Measurements from ENCODE around the gene ZBTB7C.

Gene ZBTB7C

GRCh38 chr18:48091869-48092497 lies 317.2 kb downstream of the ZBTB7C start:
- DNase-seq (ENCODE audit: low read depth, low spot score): no peak

DNA sequence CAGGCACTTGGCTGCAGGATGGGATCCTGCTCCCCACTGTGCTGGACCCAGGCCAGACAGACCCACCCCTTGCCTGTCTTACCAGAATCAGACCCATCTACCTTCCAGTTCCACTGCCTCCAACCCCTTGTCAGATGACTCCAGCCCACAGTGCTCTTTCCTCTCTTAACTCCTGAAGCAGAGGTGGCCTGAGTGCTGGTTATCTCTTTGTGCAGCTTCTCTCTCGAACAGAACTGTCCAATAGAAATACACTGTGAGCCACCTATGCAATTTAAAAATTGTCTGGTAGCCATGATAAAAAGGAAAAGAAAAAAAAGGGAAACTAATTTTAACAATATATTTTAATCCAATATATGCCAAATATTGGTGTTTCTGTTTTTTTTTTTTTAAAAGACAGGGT lies 318.5 kb downstream of the ZBTB7C start:
- DNase-seq (ENCODE audit: low read depth, low spot score): no peak

GRCh38 chr18:48090021-48090420 lies 319.2 kb downstream of the ZBTB7C start:
- DNase-seq (ENCODE audit: low read depth, low spot score): no peak

GRCh38 chr18:48085781-48086487 lies 323.2 kb downstream of the ZBTB7C start:
- no peak for DNase-seq (ENCODE audit: low read depth, low spot score)

DNA sequence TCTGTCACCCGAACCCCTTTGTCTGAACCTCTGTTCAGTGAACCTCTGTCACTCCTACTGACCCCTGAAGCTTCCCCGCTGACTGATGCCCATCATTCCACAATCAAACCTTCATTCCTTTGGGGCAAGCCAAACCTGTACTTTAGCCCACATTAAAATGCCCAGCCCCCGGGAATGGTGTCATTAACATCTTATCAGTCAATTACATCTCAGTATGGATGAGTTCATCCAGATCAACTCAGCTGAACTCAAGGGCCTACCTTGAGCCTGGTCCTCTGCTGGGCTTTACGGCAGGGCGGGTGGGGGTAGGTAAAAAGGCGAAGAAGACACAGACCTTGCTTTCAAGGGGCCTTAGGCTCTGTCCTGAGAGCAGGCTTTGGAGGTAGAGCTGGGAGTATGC lies 324.3 kb downstream of the ZBTB7C start:
- DNase-seq (ENCODE audit: low read depth, low spot score): no peak

GRCh38 chr18:48084041-48084757 lies 325.0 kb downstream of the ZBTB7C start:
- no peak for DNase-seq (ENCODE audit: low read depth, low spot score)

GRCh38 chr18:48080546-48080945 lies 328.6 kb downstream of the ZBTB7C start:
- no peak for DNase-seq (ENCODE audit: low read depth, low spot score)

GRCh38 chr18:48079885-48080284 lies 329.3 kb downstream of the ZBTB7C start:
- no peak for DNase-seq (ENCODE audit: low read depth, low spot score)

- DNase-seq (ENCODE audit: low read depth, low spot score): no peak
Measured at GRCh38 chr18:48078448-48078847, 330.7 kb downstream of the ZBTB7C start.

GRCh38 chr18:48077291-48077690 lies 331.9 kb downstream of the ZBTB7C start:
- no peak for DNase-seq (ENCODE audit: low read depth, low spot score)

DNA sequence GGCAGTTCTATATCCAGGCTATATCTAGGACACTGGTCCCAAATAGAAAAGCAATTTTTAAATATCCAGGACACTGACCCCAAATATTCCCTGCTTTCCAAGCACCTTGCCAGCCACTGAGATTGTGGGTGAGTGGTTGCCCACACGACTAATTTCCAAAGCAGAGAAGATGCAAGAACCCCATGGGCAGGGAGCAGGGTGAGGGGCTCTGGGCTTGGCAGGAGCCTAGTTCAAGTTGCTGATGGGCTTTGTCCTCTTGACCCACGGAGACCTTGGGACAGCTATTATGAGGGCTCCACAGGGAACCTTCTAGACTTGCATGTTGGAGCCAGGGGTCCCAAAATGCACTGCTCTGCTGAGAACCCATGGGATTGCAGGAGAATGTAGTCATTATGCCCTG lies 332.7 kb downstream of the ZBTB7C start:
- no peak for DNase-seq (ENCODE audit: low read depth, low spot score)

DNA sequence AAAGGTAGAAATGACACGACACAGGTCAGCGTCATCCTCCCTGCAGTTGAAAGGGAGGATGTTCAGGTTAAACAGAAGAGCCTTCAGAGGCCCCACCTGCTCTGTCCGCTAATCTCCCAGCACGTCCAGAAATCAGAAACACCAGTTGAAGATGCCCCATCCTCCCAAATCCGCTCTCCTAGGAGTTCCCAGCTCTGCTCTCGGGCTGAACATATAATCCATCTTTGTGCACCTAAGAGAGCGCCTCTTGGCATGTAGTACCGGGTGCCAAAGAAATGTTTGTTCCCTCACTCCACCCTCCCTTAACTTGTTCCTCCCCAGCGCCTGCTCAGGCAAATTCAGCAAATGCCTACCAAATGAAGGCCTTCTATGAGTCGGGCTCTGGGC lies 333.5 kb downstream of the ZBTB7C start:
- DNase-seq (ENCODE audit: low read depth, low spot score): no peak

DNA sequence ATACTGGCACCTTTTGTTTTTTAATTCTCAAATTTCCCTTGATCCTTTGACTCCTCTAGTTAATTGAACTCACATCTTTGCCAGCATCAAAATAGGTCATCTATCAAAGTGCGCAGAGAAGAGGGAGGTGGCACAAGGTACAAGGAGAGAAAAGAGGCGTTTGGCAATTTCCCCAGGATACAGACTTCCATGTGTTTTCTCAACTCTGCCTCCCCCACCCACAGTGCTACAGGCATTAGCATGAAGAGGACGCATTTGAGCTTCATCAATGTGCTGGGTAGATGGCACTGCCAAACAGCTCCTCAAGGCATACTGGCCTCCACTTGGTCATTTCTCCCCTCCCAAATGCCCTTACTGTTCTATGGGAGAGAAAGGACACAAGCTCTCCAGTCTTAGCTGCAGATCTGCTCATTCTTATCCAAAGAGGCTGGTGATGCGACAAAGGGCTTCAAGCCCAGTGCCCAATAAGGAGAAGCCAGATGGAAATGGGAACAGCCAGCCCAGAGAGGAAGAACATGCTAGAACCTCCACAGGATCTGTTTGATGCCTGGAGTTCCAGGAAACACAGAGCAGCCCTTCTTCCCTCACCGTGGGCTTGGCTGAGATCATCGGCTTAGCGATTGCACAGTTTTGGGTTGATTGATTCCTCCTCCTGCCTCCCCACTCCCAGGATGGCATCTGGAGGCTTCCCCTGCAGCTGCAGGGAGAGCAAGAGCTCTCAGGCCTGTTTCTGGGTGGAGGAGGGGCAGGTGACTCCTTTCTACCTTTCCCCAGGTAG lies 334.1 kb downstream of the ZBTB7C start:
- DNase-seq (ENCODE audit: low read depth, low spot score): no peak

DNA sequence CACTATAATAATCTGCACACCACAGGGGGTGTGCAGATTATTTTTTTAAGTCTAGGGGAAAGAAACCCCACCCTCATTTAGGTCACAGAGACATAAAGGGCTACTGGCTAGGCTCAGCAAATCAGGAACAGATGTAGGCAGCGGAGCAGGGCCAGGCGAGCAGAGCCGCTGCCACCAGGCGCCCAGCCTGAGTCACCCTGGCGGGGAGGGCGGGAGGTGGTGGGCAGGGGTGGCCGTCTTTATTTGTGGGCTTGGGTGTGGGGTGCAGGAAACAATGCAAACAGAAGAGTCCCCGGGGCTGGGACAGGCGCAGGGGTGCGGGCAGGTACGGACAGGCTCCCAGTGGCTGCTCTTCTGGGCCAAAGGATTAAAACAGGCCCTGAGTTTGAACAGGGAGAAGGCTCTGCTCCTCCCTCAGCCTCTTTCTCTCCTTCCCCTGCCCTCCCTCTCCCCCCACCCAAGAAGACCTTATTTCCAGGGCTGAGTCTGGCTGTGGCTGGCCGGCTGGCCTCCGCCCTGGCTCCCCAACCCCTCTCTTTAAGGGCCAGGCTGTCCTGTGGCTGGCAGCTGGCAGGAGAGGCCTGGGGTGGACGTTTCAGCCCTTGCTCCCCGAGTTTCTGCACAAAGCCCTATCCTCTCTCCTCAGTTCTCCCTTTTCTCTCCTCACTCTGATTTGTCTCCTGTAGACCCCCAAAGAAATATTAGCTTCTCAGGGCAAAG lies 335.8 kb downstream of the ZBTB7C start:
- no peak for DNase-seq (ENCODE audit: low read depth, low spot score)

- DNase-seq (ENCODE audit: low read depth, low spot score): no peak
Measured at GRCh38 chr18:48072428-48073204, 336.6 kb downstream of the ZBTB7C start.

GRCh38 chr18:48068916-48069445 lies 340.2 kb downstream of the ZBTB7C start:
- no peak for DNase-seq (ENCODE audit: low read depth, low spot score)

GRCh38 chr18:48066225-48066652 lies 342.9 kb downstream of the ZBTB7C start:
- no peak for DNase-seq (ENCODE audit: low read depth, low spot score)

DNA sequence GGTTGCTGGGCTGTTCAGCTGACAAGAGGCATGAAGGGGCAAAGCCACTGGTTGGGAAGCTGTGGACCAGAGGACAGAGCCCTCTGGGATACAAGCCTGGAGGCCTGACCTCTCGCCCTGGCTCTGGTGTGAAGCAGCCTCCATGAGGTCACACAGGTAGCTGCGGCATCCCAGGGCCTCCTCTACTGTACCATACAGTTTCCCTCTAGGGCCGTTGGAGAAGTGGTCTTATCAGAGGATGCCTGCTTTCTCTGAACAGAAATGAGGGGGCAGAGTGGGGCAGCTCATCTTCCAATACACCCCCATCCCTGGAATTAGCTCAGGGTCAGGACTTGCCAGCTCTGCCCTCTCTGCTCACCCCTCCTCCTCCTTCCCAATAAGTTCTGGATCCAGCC lies 343.6 kb downstream of the ZBTB7C start:
- DNase-seq (ENCODE audit: low read depth, low spot score): no peak

DNA sequence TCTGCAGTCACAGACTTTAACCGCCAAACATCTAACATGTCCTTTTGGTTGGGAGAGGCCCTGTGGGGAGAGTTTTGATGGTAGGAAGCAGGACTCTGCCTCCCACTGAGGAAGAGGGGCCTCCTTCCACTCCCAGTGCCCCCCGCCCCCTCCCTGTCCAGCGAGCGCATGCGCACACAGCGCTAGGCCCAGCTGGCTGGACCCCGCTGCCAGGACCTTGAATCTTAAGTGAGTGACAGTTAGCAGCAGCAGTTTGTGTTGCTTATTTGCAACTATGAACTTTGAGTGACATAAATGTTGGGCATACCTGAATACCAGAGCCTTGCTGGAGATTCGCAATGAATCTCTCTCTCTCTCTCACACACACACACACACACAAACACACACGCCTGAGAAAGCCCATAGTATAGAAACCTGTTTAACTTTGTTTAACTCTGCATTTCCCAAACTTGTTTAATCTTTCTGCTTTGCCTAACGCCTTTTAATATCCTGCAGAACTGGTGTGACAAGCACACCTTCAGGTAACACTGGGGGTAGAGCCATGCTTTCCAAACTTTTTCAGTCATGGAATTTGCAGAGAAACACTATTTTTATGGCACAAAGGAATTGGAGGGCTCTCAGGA lies 344.1 kb downstream of the ZBTB7C start:
- no peak for DNase-seq (ENCODE audit: low read depth, low spot score)

All from activated CD4-positive, CD25-positive, alpha-beta regulatory T cell treated with anti-CD3 and anti-CD28 coated beads, Interleukin-2, amount 50 U/mL, for 16 hours (primary cell).